Renal cortex interstitium (tissue), 11 donors: Measurements from ENCODE around the gene SPHK1. TPM values are rescaled to one million over a fixed set of nuclear protein-coding genes. Genes with fewer than 3 reads are reported as not detected.
A peak's percentile ranks its signal among the peaks of the same experiment; 100 is the strongest.

Experiments used
- DNase-seq, 11 donors: peaks; one replicate each; pipeline ENCODE4 v3.0.0-alpha.2; 2013; ENCODE audit warnings: low read depth in 9 of 11, low spot score in 4 of 11; ENCODE audit errors: extremely low read depth in 1 of 11
- polyA plus RNA-seq, 3 donors: library from polyadenylated mRNA; unstranded; fragments of 120-200 nt; gene quantifications; one replicate each; pipeline ENCODE4 v1.2.1, GENCODE V29; 2013; ENCODE audit not compliant: insufficient read length in 3 of 3

The SPHK1 gene
- polyA plus RNA-seq, 3 donors: 2.4 to 3.8 (median 3.5) TPM

GRCh38 chr17:76420356-76421043 is 36.1 kb downstream of the SPHK1 start:
- no peak for DNase-seq

GRCh38 chr17:76421044-76421407 is 36.6 kb downstream of the SPHK1 start:
- peak in 1 of 11 donors; percentile 29 for DNase-seq

DNA sequence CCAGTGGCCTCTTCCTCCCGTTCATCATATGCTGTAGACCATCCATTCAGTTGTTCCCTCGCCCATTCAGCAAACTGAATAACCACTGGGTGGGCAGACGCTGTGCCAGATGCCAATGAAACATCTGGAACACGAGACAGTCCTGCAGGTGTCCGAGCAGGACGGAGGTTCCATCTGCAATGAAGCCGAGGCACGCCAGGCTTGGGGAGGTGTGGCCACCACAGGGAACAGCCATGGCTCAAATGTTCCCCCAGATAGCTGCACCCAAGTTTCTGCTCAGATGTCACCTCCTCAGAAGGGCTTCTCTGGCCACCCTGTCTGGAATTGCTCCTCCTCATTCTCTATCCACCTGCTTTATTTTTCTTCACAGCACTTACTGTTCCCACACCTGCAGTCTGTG is 38.0 kb downstream of the SPHK1 start:
- DNase-seq: no peak

GRCh38 chr17:76422860-76423259 is 38.5 kb downstream of the SPHK1 start:
- DNase-seq: no peak

DNA sequence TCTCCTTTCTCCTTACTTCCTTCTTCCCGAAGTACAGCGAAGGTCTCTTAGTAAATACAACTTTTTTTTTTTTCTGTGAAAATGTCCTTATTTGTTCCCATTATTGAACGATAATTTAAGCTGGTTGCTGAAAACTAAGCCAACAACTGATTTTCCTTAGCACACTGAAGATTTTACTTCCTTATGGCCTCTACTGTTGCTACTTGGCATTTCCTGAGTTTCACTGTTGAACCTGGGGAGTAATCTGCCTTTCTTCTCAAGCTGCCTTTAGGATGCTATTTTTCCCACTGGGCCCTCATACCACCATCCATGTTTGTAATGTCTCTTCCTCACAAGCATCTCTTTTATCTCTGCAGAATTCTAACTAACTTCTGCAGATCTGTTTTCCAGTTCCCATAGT is 42.4 kb downstream of the SPHK1 start:
- DNase-seq: no peak

DNA sequence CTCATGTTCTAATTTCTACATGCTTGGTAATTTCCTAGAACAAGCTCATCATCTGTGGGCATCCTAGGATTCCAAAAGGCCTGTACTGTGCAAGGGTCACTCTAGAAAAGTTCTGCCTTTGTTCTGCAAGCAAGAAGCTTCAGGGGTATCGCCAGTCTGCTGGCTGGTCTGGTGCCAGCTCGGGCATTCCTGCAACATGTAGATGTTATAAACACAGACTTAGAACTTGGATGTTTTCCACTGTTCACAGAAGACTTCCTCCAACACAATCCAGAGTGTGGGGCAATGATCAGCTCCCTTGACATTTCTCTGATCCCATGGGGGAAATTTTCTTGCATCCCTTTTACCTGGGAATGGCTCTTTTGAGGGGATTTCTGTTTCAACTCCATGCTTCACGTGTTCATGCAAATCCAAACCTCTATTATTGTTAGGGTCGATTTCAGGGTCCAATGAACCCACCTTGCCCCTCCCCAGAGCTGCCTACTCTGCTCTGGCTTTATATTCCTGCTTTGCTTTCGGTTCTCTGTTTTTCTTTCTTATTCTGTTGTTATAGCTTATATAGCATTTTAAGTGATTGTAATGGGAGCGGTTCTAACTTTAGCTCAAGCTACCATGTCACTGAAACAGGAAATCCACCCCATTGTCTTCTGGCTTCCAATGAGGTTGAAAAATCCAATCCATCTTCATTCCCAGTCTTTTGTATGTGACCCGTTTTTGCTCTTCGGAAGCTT is 43.3 kb downstream of the SPHK1 start:
- no peak for DNase-seq

DNA sequence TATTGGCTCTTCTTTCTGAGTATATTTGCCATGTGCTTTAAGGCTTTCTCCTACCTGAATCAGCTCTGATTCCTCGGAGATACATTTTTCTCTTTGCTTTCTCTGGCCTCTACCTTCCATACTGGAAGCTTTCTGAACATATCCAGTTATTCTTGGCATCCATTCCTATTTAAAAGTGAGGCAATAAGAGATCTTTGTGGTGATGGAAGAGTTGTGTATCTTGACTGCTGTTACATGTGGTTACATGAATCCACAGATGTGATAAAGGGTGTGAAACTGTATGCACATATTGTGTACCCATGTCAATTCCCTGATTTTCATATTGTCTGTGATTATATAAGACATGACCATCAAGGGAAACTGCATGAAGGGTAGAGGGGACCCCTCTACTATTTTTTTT is 44.1 kb downstream of the SPHK1 start:
- DNase-seq: no peak

DNA sequence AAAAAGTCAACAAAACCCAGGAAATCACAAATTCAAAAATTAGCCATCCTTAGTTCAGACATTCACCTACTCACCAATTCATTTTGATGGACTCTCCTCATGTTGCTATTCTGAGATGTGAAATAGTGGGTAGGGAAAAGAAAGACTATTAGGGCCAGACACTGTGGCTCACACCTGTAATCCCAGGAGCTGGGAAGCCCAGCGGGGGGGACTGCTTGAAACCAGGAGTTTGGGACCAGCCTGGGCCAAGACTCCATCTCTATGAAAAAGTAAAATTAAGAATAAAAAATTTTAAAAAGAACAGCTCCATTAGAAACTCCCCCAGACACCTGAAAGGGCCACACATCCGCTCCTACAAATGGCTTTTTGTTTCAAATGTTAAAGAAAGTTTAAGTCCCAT is 47.1 kb downstream of the SPHK1 start:
- no peak for DNase-seq

GRCh38 chr17:76432004-76432403 is 47.6 kb downstream of the SPHK1 start:
- DNase-seq: no peak

- DNase-seq: no peak
Observed at GRCh38 chr17:76432712-76433336, 48.4 kb downstream of the SPHK1 start.

DNA sequence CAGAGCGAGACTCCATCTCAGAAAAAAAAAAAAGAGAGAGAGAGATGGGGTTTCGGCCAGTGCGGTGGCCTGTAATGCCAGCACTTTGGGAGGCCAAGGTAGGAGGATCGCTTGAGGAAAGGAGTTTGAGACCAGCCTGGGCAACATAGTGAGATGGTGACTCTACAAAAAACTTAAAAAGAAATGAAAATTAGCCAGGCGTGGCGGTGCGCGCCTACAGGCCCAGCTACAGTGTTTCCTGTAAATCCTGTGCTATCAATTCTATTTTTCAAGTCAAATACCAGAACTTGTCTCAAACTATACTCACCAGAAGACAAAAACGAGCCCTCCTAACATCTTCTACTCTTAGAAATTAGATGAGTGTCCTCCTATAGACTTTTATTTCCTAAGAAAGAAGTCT is 49.3 kb downstream of the SPHK1 start:
- DNase-seq: no peak

- DNase-seq: no peak
Observed at GRCh38 chr17:76434870-76435269, 50.5 kb downstream of the SPHK1 start.

DNA sequence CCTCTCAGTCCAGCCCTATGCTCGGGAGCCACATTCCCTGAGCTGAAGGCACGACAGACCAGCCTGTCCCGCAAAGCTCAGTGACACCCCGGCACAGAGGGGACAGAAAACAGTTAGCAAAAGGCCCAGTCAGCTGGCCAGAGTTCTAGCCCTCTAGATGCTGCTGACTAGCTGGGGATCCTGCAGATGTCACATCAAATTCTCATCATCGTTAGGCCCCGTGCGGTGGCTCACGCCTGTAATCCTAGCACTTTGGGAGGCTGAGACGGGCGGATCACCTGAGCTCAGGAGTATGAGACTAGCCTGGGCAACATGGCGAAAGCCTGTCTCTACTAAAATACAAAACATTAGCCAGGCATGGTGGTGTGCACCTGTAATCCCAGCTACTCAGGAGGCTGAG is 51.3 kb downstream of the SPHK1 start:
- no peak for DNase-seq

Other genes with a start within 250 kb of the SPHK1 start
- gene FOXJ1, start 243.4 kb upstream of the SPHK1 start, polyA plus RNA-seq: 10 to 100 TPM; 16.7 to 26.9 (median 23.6) TPM
- gene RNF157, start 144.1 kb upstream of the SPHK1 start, polyA plus RNA-seq: 10 to 100 TPM; 27.2 to 31.8 (median 31.6) TPM
- gene UBALD2, start 119.3 kb upstream of the SPHK1 start, polyA plus RNA-seq: 10 to 100 TPM; 24.9 to 51.5 (median 41.0) TPM
- gene QRICH2, start 76.3 kb upstream of the SPHK1 start, polyA plus RNA-seq: 1 to 10 TPM; 6.2 to 9.5 (median 7.4) TPM
- 10 to 100 TPM; 76.1 to 83.6 (median 80.2) TPM for gene PRPSAP1, start 30.7 kb upstream of the SPHK1 start, polyA plus RNA-seq
- 10 to 100 TPM; 26.4 to 31.8 (median 28.6) TPM for gene UBE2O, start 68.5 kb downstream of the SPHK1 start, polyA plus RNA-seq
- gene AANAT, start 83.0 kb downstream of the SPHK1 start, polyA plus RNA-seq: under 1 TPM; 0.12 to 0.37 (median 0.29) TPM
- 10 to 100 TPM in 1 of 3 donors, 1 to 10 TPM in 2; 5.0 to 11.0 (median 8.5) TPM for gene RHBDF2, start 116.8 kb downstream of the SPHK1 start, polyA plus RNA-seq
- 10 to 100 TPM; 10.4 to 15.7 (median 14.6) TPM for gene CYGB, start 153.1 kb downstream of the SPHK1 start, polyA plus RNA-seq
- 1 to 10 TPM; 3.0 to 6.0 (median 3.9) TPM for gene PRCD, start 155.4 kb downstream of the SPHK1 start, polyA plus RNA-seq
- gene ST6GALNAC2, start 201.3 kb downstream of the SPHK1 start, polyA plus RNA-seq: 1 to 10 TPM; 5.8 to 9.9 (median 9.8) TPM